NCI-H510A treated with DMSO at 0.1 percent for 48 hours (cell line): ENCODE measurements around the gene PPM1F.

Source experiments
- DNase-seq: peaks from one replicate; lab custom pipeline; 2025; lab: John Stamatoyannopoulos, UW

The PPM1F gene

GRCh38 chr22:21952586-21953571 lies at the start of gene PPM1F:
Gene PPM1F (minus strand): TSS chr22:21952848. CDS start chr22:21946048, 6,800 bp downstream.
- peak; percentile 70 for DNase-seq

DNA sequence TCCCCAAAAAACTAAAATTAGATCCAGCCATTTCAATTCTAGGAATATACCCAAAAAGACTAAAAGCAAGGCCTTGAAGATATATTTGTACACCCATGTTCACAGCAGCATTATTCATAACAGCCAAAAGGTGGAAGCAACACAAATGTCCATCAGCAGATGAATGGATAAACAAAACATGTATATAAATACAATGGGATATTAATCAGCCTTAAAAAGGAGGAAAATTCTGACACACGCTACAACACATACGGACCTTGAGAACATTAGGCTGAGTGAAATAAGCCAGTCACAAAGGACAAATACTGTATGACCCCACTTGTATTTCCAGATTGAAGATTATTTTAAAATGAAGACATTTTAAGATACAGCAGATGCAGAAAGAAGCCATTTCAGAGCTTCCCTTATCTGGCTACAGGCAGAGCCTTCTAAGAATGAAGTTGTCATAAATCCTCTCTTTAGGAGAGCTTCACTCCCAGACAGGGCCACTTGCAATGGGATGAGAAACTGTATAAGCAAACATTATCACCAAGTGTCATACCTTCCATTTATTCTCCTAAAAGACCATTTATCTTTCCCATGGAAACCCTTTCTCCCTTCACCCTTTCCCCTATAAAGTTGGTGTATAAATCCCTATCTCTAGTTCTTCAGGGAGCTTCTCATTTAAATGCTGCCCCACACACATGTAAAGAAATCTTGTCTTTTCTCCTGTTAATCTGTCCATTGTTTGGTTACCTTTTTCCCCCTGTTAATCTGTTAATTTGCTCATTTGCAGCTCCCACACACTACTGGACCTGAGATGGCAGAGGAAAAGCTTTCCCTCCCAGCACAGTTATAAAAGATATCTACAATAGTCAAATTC lies 49.2 kb upstream of the PPM1F start:
- DNase-seq = no peak

DNA sequence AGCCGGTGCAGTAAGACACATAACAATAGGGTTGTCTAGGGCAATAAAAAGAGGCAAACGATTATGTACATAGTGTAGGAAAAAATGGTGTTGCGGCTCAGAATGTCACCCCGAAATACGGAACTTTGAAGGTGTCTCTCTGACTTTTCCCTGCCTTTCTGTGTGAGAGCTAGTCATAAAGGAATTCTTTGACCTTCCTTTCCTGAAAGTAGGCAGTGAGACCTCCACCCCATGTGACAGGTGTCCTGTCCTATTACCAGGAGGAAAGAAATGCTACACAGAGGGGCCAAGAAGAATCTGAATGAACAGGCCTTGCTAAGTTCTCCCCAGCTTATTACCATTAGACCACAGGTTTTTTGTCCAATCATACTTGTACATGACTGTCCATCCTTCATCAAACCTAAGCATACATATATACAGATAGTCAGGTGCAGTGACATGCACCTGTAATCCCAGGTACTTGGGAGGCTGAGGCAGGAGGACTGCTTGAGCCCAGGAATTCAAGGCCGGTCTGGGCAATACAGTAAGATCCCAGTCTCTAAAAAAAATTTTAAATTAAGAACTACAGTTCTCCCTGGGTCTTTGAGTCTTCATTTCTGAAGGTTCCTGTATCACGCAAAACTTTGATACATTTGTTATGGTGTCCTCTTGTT lies 46.1 kb upstream of the PPM1F start:
- DNase-seq = no peak

DNA sequence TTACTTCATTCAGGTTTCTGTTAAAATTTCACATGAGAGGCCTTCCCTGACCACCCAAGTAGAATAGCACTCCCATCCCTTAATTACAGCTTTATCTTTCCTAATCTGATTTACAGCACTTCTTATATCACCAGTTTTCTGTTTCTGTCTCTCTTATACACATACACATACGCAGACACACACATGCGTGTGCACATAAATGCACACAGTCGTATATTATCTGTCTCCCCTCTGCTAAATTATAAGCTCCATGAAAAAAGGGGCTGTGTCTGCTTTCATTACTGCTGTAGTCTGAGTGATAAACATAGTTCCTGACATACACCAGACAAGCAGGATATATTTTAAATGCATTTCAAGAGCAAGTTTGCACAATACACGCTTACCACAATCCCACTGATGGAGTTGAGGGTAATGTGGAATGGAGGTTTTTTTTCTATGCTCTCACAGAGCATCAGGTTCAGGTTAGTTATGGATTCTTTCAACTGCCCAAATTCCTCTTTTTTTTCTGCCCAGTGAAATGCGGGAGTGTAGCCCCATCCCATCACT lies 43.6 kb upstream of the PPM1F start:
- no peak for DNase-seq

DNA sequence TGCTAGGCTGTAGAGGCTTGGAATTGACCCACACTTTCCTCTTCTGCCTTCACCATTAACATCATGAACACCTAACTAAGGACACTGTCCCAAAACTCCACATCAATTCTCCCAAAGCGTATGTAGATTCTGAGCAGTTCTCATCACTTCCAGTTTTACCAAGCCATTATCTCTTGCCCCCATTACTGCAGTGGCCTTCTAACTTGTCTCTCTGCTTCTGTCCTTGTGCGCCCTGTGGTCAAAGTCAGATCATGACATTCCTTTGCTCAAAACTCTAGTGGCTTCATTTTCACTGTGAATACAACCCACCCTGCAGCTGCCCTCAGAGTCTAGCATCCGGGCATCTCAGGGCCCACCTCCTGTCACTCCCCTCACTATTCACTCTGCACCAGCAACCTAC lies 43.0 kb upstream of the PPM1F start:
- DNase-seq = no peak

- DNase-seq = no peak
Observed at GRCh38 chr22:21994881-21995444, 42.3 kb upstream of the PPM1F start.

- no peak for DNase-seq
Observed at GRCh38 chr22:21992593-21993237, 40.1 kb upstream of the PPM1F start.

GRCh38 chr22:21991774-21992173 lies 39.1 kb upstream of the PPM1F start:
- DNase-seq = no peak

DNA sequence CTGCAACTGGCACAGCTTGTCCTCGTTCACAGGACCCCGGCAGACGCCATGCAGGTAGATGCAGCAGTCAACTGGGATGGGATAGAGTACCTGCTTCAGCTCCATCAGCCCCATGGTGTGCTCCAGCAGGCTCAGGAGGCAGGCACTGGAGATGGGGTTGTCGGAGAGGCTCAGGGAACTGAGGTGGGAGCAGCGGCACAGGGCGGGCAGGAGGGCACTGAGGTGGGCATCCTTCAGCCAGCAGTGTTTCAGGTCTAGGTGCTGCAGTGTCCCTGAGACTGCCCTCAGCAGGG lies 38.6 kb upstream of the PPM1F start:
- no peak for DNase-seq

- DNase-seq = no peak
Observed at GRCh38 chr22:21990445-21991303, 38.0 kb upstream of the PPM1F start.

- no peak for DNase-seq
Observed at GRCh38 chr22:21989049-21989448, 36.4 kb upstream of the PPM1F start.

GRCh38 chr22:21985214-21985613 lies 32.6 kb upstream of the PPM1F start:
- DNase-seq = no peak

DNA sequence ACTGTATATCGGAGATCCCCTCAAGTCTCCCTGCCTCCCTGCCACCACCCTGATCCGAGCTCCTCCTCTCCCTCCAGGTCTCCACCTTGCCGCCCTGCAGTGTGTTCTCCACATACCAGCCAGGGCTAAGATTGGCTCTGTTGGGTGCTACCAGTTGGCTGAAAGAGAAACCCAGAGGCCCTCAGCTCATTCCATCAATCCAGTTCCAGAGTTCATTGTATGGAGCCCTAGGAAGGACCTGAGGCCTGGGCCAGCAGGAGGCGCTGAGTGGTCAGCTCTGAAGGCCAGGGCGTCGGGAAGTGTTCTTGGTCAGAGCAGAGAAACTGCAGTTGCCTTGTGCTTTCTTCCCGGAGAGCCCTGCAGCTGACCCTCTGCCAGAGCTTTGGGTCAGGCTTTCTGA lies 32.1 kb upstream of the PPM1F start:
- no peak for DNase-seq

DNA sequence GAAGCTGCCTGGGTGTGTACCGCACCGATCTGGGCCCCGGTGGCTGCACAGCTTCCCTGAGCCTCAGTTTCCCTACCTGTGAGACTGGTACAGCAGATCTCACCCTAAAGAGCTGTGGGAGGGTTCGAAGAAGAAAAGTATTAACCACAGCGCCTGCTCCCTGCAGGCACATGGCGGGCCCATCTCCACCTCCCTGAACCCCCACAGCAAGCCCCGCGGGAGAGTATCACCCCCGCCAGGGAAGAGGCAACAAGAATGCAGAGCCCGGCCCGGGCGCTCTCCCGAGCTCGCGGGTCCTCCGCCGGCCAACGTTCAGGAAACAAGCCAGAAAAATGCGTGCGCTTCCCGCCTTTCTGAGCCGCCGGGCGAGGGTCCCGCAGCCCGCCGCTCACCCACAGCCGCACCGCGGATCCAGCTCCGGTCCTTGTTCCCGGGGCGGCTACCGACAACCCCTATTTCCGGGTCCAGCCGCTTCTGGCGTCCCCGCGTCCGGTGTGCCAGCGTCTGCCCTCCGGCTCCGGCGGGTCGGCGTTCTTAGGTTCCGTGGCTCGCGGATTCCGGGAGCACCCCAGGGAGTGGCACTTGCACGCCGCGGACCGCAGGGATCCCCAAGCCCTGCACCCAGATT lies 29.8 kb upstream of the PPM1F start, which contains the start of gene TOP3B:
TSS of gene TOP3B (minus strand) at position 450 of the 628 bp plus-strand sequence. CDS start 7,078 bp downstream, outside the sequence.
- peak; percentile 39 for DNase-seq

DNA sequence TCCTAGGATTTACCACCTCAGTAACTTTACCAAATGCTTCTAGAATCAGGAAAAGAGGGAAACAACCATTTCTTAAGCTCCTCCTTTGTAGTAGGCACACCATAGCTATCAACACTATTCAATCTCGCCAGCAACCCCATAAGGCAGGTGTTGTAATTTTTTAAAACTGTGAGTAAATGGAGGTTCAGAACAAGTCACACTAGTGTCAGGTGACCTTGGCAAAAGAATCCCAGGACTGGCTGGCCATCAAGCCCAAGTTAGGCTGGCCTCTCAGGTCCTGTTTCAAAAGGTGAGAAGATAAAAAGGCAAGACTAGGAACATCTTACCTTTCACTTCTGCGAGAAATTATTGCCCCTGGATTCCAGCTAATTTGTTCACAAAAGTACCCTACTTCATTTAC lies 29.2 kb upstream of the PPM1F start:
- no peak for DNase-seq

DNA sequence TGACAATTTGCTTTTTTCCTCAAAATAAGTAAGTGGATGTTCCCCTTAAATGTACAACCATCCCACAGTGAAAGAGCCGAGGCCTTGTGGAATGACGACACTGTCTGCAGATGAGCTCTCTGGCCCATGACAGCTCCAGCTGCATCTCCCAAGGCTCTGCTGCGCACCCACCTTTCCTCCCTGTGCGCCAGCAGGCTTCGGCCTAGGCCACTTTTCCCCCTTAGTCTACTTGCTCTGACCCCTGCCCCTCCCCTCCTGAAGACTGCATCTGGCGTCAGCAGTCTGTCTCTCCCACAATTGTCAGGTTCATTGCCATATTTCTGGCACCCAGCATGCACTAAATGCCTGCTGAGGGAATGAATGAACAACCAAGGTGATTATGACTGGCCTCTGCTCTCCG lies 27.9 kb upstream of the PPM1F start:
- no peak for DNase-seq

DNA sequence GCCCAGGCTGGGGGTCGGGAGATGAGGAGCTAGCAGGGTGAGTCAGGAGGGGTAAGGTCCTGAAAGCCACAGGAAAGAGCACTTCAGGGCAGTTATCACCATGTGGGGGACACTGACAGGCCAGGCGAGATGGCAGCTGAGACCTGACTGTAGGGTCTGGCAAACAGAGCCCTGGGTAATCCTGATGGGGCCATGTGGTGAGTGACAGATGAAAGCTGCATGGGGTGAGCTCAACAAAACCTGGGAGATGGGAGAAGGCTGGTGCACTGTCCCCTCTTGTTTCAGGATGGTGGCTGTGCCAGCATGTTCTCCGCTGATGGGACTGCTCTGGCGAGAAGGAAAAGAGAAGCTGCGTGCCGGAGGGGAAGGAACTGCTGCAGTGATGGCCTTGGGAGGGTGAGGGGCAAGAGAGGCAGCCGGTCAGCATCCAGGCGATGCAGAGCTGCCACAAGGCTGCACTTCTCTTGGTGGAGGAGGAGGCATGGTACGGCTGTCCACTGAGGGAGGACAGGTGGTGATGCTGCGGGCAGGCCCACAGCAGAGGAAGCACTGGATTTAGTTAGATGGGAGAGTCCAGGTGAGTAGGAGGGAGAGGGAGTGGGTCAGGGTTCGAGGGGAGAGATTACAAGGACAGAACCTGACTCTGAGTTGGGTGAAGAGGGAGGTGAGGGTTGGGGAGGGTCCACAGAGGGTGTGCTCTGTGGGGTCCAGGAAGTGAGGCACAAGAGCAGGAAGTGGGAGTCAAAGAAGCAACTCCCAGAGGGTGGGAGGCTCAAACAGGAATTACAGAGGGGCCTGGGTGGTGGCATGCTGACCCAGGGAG lies 26.1 kb upstream of the PPM1F start:
- no peak for DNase-seq

DNA sequence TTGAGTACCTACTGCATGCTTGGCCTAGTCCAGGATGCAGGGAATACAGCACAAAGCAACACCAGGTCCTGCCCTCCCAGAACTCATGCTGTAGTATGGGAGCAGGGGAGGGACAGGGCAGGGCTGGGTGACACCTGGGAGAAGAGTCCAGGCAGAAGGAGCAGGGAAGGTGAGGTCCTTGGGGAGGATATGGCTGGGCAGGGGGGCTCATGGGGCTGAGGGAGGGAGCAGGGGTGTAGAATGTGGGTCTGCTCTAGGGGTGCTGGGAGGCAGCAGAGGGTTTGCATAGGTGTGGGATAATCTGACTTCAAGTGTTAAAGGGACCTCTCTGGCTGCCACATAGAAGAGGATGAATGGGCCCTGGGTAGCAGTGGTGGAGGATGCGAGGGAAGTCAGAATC lies 25.2 kb upstream of the PPM1F start:
- no peak for DNase-seq

GRCh38 chr22:21975854-21976345 lies 23.3 kb upstream of the PPM1F start:
- no peak for DNase-seq
